GM21528 (cell line): ENCODE measurements around the gene USH2A.

Source experiments
- ATAC-seq: cut with Tn5 transposase; IDR thresholded peaks from one replicate; pipeline ENCODE4 v1.9.1; 2021; ENCODE audit warnings: mild to moderate bottlenecking, moderate library complexity; ENCODE audit not compliant: unreplicated experiment, low FRiP score

USH2A gene

DNA sequence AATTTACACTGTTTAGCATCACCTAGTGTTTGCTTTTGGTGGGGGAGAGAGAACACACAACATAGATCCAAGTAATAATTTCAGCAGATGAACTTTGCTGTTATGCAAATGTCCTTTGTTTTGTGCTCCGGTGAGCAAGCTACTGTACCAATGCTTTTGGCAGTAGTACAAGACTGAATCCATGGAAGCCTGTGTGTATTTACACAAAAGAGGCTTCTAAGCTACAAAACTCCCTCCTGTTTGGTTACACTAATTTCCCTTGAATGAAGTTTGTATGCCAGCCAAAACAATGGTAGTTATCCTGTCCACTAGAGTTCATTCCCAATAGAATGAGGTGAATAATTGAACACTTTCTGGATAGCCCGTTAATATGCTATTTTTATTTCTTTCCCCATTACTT, 535.6 kb downstream of the USH2A start:
- ATAC-seq, result no peak

DNA sequence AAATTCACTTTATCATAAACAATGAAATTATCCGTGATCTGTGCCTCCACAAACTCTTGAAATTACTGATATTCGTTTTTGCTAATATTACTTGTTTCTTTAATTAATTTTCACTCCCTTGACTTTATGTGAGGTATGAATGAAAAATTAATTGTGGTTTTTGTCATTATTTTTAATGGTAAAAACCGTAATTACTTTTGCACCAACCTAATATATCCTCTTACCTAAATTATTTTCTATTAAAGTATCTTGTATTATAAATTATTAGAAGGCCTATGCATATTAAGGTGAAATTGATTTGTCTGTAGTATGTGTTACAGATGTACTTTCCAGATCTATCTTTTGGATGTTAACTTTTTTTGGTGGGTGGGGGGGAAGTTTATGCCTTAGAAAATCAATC, 540.2 kb downstream of the USH2A start:
- no peak for ATAC-seq

DNA sequence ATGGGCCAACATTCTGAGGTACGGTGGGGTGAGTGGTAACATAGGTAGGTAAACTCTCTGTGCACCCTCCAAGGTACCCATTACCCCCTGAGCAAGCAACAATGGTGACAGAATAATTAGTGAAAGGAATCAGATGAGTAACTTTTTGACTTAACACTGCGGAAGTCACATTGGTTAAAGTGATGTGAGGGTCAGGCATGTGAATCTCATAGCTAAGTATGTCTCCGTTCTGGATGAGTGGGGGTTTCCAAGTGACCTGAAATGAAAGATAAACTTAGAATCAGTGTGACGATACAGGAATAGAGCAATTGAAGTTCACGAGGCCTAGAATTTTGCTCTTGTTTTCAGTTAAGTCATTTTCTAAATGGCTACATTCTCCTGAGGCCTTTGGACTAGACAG, 544.4 kb downstream of the USH2A start:
- no peak for ATAC-seq

DNA sequence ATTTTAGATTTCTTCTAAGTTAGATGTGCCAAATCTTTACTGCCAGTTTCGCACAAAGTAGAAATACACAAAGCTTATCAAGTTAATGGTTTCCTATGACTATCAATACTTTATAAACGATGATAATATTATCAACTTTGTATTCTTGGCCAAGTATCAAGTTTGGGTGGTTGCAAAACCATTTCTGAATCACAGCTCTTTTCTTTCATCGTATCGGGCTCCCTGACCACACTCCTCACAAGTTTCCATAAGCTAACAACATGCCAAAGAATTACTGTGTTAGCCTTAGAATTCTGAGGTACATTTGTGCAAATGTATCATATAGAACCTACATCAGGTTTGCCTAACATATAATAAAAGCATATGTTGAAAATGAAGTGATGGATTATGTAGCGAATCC, 545.1 kb downstream of the USH2A start:
- no peak for ATAC-seq

DNA sequence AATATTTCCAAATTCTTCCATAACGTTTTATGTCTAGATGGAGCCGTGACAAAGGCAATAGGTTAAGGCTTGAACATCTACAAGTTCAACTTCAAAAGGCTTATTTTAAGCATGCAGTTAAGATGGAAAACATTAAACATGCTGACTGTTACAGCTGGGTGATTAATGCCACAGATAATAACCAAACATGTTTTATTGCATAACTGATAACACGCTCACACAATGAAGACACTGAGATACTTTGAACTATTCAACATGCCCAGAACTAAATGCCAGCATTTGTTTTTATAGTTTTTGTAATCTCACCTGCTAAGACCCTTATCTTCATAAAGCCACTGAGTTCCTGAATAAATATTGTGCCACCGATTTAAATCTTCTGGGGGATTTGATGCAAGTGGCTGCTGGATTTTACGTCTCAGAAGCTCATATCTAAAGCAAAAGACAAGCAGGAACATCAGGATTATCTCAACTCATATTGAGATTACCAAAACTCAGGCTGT, 545.7 kb downstream of the USH2A start:
- ATAC-seq, result no peak

DNA sequence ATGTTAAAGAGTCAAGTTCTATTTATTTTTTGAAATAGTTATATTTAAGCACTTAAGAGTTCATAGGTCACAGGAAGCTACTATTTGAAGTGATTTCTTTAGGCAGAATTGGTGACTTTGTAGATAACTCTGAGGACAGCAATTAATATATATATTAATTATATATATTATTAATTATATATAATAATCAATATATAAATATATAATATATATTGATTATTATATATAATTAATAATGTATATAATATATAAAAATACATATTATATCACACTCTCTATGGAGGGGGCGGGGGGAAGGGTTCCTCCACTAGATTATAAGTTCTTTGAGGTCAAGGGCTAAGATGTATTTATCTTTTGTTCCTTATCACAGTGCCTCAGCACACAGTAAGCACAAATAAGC, 547.5 kb downstream of the USH2A start:
- no peak for ATAC-seq

DNA sequence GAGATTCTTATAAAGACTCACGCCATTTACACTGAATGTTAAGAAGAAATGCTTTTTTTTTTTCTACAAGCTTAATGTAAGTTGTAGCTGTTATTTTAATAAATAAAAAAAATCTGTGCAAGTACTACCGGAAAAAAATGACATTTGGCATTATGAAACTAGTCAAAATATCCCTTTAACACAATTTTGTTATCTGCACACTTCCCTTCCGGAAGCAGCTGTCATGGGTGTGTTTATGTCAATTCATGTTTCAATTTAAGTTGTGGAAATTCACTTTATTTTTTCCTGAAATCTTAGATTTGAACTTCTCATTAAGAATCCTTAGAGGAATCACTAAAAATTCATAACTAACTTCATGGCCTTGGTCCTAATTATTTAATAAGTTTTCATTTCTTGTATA, 548.0 kb downstream of the USH2A start:
- no peak for ATAC-seq

DNA sequence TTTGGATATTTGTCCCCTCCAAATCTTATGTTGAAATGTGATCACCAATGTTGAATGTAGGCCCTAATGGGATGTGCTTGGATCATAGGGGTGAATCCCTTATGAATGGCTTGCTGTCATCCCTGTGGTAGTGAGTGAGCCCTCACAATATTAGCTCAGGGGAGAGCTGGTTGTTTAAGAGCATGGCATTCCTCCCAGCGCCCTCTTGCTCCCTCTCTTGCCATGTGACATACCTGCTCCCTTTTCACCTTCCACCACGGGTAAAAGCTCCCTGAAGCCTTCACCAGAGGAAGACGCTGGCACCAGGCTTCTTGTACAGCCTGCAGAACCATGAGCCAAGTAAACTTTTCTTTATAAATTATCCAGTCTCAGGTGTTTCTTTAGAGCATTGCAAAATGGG, 550.6 kb downstream of the USH2A start:
- ATAC-seq, result no peak

DNA sequence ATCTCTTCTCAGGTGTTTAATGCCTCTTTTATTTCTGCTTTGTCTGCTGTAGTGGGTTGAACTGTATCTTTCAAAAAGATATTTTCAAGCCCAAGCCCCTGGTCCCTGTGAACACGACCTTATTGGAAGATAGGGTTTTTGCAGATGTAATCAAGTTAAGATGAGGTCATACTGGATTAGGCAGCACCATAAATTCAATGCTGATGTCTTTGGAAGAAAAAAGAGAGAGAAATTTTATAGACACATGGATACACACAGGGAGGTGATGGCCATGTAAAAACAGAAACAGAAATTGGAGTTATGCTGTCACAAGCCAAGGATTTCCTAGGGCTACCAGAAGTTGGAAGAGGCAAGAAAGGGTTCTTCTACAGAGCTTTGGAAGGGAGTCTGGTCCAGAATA, 554.7 kb downstream of the USH2A start:
- ATAC-seq, result no peak

DNA sequence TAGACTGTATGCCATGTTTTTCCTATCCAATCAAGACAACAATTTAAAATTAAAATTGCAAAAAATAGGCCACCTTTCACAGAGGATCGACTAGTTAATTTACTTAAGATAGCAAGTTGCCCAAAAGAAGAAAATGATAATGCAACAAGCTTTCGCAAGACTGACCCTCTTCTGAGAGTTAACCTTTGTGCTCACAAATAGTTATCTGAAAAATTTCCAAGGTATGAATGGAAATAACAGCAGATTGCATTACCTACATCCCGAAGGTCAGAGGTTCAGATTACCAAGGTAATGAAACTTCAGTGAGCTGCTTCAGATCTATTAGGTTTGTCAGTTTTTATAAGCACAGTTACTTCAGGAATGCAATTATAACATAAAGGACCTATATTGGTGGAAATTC, 558.2 kb downstream of the USH2A start:
- no peak for ATAC-seq

DNA sequence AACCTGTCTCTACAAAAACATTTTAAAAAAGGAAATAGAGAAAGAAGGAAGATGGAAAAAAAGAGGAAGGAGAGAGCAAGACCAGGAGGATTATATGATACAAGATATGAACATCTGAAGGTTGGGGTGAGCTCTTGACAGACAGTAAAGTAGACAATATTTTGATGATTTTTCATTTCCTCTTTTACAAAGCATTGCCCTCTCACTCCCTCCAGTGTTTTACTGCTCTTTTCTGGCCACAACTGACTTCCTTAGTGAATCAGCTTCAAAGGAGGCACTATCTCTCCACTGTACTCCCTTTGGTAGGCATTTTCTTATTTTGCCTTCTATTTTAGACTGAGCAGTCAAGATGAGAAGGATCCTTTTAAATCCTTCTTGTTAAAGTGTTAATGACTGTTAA, 559.5 kb downstream of the USH2A start:
- ATAC-seq, result no peak

DNA sequence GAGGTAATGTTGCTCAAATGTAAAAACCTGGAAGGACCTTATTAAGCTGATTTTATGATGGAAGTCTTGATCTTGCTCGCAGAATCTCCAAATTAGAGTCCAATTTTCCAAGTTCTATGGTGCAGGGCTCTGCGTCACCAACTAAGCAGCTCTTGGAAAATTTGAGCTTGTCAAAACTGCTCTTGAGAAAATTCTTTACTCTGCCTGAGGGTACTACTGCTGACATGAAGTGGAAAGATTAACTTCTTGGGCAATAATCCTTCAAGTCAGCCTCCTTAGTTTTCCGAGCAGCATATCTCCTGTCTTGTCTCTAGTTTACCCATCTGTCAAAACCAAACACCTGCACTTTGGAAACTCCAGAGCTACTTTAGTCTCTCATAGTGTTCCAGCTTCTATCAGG, 562.4 kb downstream of the USH2A start:
- no peak for ATAC-seq

DNA sequence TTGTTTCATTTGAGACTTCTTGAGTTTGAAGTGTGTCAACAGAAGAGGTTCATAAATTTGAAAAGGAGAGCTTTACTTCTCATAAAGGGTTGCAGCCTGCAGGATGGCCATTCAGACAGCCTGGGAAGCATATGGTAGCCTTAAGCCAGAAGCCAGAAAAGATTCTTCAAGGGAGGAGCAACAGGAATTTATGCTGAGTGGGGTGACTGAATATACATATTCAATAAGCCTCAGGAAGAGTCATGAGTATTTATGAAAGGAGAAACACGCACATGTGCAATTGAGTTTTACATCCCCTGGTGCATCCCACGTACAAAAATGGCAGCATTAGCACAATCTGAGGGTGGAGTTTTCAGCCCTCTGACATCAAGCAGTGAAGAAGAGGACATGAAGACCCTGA, 565.9 kb downstream of the USH2A start:
- ATAC-seq, result no peak

DNA sequence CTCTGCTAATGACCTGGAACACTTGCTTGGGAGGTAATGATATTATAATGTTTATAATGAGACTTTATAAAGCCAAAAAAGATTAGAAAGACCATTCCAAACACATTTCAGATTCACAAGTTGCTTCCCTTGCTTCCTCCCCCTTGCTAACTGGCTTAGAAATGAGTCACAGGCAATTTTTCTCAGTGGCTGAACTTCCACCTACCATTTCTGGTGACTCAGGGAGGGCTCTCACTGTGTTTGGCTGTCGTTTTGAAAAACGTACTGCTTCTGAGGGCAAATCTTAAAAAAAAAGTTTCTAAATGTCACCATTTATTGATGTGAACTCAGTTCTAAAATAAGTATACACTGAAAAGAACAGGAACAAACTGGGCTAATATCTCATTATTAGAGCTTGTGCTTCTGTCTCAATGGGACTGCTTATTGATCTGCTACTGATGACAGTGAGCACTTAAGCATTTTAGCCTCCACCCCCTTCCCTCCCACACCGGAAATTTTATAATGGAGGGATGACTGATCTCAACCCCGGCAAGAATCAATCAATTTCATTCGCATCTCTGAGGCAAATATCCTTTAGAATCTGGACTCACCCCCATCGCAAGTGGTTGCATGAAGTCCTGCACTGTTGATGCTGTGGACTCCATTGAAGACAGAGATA, 577.9 kb downstream of the USH2A start:
- ATAC-seq, result no peak

DNA sequence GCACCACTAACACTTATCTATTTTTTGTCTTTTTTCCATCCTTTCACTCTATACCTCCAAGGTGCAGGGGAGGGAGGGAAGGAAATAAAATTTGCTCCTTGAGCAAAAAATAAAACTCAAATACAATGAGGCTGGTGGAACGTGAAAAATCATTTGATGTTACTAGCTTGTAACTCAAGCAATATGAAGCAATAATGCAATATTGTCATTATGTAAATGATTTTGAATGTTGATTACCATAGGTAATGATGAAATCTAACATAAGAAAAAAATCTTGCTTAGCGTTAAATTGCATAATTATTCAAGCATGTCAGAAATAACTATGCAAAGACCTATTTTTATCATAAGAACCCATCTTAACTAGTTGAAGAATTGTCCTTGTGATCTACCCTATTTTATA, 578.5 kb downstream of the USH2A start:
- ATAC-seq, result no peak

DNA sequence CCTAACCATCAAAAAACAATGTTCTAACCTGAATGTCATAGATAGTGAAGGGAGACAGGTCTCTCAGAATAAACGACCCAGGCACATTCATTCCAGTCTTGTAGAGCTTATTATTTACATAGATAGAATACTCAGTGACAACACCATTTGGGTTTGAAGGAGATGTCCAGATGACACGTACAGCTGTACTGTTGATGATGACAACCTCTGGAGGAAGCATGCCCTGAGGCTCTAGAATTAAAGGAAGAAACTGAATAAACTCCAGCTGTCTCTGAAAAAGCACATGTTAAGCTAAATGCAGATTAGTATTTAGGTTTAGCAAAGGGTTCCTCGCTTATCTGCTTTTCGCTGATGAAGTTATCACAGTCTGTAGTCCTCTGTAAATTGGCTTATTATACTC, 579.0 kb downstream of the USH2A start:
- no peak for ATAC-seq

DNA sequence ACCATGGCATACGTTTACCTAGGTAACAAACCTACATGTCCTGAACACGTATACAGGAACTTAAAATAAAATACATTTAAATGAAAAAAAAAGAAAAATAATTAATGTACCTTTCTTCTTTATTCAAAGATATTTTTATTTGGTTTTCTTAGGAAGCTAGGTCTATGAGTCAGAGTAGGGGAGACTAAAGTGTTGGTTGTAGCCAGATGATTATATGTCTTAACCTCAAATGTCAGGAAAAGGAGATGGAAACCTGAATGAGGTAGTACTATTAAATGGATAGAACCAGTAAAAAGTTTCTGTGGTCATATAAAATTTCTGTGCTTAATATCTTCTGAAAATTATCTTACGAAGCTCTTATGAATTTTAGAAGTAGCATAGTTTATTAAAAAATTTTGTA, 580.3 kb downstream of the USH2A start:
- ATAC-seq, result no peak

DNA sequence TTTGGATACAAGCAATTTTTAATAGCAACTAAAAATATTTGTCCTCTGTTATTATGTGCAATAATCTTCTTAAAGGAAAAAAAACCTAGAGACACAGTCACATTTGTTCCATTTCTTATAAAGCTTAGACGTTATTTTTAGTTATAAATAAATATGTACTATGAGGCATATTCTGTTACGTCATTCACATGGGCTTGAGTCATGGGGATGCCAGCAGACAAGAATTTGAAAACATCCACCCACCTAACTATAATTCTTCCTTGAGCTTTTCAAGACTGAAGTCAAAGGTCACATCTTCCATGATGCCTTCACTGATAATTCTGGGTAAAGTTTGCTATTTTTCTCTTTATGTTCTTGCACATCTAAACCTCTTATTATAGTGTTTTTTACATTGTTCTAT, 587.3 kb downstream of the USH2A start:
- no peak for ATAC-seq

DNA sequence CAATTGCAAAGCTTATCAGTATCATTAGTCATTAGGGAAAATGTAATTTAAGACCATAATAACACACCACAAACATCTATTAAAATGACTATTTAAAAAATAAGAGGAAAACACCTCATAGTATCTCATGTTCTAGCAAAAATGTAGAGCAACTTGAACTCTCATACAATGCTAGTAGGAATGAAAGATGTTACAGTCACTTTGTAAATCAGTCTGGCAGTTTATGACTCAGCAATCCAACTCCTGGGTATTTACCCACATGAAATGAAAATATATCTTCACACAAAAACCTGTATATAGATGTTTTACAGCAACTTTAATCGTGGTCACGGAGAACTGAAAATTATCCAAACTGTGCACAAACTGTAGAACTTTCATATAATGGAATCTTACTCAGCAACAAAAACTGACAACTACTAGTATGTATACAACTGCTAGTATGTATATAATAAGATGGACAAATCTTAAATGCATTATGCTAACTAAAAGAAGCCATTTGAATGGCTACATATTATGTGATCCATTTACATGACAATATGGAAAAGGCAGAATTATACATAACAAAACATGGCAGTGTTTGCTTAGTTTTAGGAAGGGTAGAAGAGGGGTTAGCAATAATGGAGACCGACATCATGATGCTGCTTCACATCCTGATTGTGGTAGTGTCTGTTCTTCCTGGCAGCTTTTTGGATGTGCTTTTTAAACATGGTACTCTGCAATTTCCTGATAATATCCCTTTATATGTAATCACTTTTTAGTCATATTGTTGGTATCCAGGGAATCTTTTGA, 589.1 kb downstream of the USH2A start:
- ATAC-seq, result no peak

DNA sequence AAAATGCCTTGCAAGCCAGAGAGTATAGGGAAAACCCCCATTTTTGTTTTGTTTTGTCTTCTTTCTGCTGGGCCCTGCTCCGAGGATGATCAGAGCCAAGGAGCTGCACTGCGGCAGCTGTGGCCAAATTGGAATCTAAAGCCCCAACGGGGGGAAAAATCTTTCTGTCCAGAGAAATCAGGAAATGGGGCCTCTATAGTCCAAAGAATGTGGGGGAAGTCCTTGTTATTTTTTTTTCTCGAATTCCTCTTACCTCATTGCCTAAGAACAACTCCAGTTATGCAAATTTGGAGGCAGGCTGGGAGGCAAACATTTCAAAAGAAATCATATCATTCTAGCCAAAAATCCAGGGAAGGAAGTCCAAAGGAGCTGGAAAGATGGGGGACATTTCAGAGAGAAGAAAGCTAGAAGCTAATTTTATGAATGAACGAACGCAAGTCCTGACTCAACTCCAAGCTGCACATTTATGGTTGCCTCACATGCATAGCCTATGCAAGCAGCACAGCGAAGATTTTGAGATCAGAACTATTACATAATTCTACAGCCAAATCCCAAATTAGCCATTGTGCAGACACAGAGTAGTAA, 592.9 kb downstream of the USH2A start:
- no peak for ATAC-seq

DNA sequence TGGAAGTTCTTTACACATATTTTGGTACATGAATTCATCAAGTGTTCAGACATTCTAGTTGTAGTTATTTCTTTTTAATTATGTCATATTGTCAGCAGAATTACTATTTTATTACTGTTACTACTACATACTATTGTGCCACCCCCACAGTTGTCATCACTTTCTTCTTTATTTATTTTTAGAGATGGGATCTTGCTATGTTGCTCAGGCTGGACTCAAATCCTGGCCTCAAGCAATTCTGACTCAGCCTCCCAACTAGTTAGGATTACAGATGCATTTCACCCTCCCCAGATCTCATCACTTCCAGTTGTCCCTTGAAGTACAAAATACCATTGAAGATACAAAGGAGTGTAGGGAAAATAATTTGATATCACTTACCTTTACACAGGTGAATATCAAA, 598.2 kb downstream of the USH2A start:
- ATAC-seq, result no peak

DNA sequence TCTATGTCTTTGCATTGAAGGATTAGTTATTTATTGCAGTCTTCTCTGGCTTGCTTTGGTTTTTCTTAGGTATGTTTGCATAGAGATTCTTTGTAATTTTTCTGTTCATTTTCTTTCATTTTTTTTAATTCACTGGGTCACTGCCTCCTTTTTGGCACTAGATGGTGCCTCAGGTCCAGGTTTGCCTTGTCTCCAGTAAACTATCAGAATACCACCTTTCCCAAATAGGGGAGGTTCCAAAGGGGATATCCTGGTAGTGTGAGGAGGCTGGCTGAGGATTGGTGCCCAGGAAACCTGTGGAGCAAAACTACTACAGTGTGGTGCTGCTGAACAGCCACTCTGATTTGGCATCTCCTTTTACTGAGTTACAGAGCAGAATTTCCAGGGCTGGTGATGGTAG, 599.0 kb downstream of the USH2A start:
- ATAC-seq, result no peak
